ENCODE results near the gene RALB.

The RALB gene

GRCh38 chr2:120245520-120246332 is 6.9 kb upstream of the RALB start:
- ChIA-PET POLR2A (ENCODE audit: low non-redundant PET) (no interaction called here), CTCF (no interaction called here)
- peak overlapping the region; percentile 74 for H3K27ac ChIP-seq
- TF ChIP-seq CTCF (conservative IDR thresholded peaks at IDR 0.05; ENCODE audit: low read depth): no peak
- no peak for DNase-seq (ENCODE audit: low spot score)

DNA sequence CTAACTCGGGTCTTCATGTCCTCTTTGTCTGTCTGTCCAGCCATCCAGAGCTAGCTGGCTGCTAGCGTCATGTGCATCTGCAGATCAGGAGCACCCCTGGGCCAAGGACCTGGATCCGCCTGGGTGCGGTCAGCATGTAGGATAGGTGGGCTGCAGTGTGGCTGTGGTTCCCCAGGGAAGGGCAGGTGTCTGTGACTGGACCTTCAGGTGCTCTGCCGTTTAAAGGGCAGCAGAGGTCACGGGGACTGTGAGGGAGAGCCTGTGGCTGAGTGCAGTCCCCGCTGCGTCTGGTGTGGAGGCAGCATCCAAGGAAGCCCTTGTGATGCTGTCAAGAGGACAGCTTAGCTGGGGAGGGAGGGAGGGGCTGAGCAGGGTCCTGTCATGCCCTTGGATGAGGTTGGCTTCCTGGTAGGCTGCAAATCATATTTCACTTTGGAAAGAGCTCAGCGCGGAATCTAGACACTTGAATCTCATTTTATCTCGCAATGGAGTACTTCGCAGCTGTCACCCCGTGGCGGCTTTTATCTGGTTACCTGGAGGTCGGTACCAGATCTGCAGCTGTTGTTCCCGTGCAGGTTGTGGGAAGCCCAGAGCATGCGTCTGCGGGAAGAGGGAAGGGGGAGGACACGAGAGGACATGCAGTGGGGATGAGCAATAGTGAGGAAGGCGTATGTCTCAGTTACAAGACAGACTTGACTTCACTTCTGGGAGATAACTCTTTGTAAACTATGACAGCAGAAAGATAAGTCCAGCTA is 5.9 kb upstream of the RALB start:
- ChIA-PET CTCF (interaction anchor here (0.6 kb wide), 1 partner anchor 15 kb away, joined by 3 read pairs; no protein-coding TSS in a partner anchor), POLR2A (ENCODE audit: low non-redundant PET) (no interaction called here)
- no peak for DNase-seq (ENCODE audit: low spot score)
- TF ChIP-seq CTCF (conservative IDR thresholded peaks at IDR 0.05; ENCODE audit: low read depth): no peak
- peak overlapping the region; percentile 74; the same call in 1 of the 2 replicates for H3K27ac ChIP-seq

DNA sequence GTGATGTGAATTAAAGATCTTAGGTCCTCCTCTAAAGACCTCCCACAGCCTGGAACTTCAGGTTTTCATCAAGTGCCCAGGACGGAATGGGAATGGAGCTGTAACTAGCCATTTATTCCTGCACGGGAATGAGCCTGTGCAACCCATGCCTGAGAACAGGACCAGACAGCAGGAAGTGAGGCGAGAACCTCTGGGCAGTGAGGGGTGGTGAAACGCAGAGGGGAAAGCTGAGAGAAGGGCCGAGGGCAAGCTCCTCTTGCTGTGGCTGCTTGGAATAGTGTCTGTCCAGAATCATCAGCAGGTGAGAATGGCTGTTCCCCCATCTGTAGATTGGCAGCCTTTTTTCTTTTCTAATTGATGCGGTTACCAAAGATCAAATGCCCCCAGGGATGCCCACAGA is 4.8 kb upstream of the RALB start:
- no peak for DNase-seq (ENCODE audit: low spot score)
- POLR2A ChIA-PET (ENCODE audit: low non-redundant PET): no interaction called here
- TF ChIP-seq CTCF (conservative IDR thresholded peaks at IDR 0.05; ENCODE audit: low read depth): no peak
- CTCF ChIA-PET: no interaction called here
- no peak overlapping the region for H3K27ac ChIP-seq

- CTCF ChIA-PET: interaction anchor here (0.5 kb wide), 1 partner anchor 27 kb away, joined by 5 read pairs; no protein-coding TSS in a partner anchor
Measured at GRCh38 chr2:120250640-120251039, 2.0 kb upstream of the RALB start.

DNA sequence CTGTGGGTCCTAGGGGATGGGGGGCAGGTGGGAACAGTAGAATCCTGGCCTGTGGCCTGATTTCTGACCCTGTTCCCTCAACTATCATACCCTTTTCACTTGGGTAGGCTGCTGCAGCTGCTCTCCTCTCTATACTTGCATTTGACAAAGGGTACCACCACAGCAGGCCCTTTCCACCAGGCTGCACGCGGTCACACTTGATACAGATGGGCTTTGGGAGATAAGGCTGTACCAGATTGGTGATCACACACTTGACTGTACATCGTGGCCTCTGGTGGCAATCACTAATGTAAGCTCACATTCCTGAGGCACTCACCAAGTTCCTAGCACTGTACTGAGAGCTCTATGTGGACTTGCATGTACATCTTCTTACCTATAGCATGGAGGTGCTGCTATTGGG is 1.6 kb upstream of the RALB start:
- TF ChIP-seq CTCF (conservative IDR thresholded peaks at IDR 0.05; ENCODE audit: low read depth): no peak
- no peak overlapping the region for H3K27ac ChIP-seq
- ChIA-PET POLR2A (ENCODE audit: low non-redundant PET) (no interaction called here), CTCF (interaction anchor here (1.0 kb wide), 1 partner anchor 62 kb away, joined by 3 read pairs; no protein-coding TSS in a partner anchor)
- no peak for DNase-seq (ENCODE audit: low spot score)

More at GRCh38 chr2:120250640-120251039, 2.0 kb upstream of the RALB start:
- POLR2A ChIA-PET (ENCODE audit: low non-redundant PET): no interaction called here
- no peak for DNase-seq (ENCODE audit: low spot score)
- TF ChIP-seq CTCF (conservative IDR thresholded peaks at IDR 0.05; ENCODE audit: low read depth): no peak
- H3K27ac ChIP-seq: no peak overlapping the region

DNA sequence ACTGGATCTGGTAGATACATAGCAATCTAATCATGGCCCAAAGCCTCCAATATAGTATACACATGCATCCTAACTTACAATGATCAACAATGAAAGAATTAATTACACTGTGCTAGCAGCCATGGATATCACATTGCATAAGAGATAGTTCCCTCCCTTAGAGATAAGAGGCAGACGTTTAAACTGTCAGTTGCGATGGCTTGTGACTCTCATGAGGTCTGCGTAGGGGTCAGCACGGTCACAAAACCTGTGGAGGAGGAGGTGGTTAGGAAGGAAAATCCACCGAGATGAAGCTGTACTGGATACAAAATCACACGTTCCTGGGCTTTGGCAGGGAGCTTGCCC is 800 bp upstream of the RALB start:
- CTCF ChIA-PET: interaction anchor here (0.6 to 1.0 kb wide), 3 partner anchors 27 to 61 kb away, joined by 3 read pairs; partner anchors contain the start of gene TMEM185B
- peak overlapping the region; percentile 92 for H3K27ac ChIP-seq

More for the DNA sequence above, 800 bp upstream of the RALB start:
- DNase-seq (ENCODE audit: low spot score): no peak
- POLR2A ChIA-PET (ENCODE audit: low non-redundant PET): interaction anchor here (0.9 to 1.4 kb wide), 3 partner anchors 9 to 19 kb away, joined by 3 to 8 read pairs (median 3); no protein-coding TSS in a partner anchor
- no peak for TF ChIP-seq CTCF (conservative IDR thresholded peaks at IDR 0.05; ENCODE audit: low read depth)

Data from RWPE1 (cell line).